H9 (cell line): Measurements from ENCODE around the gene RPL39L. TPM values are rescaled to one million over a fixed set of nuclear protein-coding genes. Genes with fewer than 3 reads are reported as not detected.

Experiments
- DNase-seq: peaks from one replicate; pipeline ENCODE4 v3.0.0-alpha.2; 2017
- H2AFZ ChIP-seq: one replicate; pipeline ENCODE4 v1.6.1; 2013; ENCODE audit warnings: mild to moderate bottlenecking, low read length, control low read depth, moderate library complexity
- H2AK5ac ChIP-seq: 2 replicates; pipeline ENCODE4 v1.6.1; 2013; ENCODE audit warnings: low read length, control low read depth, mixed read lengths; ENCODE audit not compliant: insufficient read length
- H2BK120ac ChIP-seq: one replicate; pipeline ENCODE4 v1.6.1; 2013; ENCODE audit warnings: low read depth, mild to moderate bottlenecking, low read length, control low read depth, inconsistent platforms; ENCODE audit not compliant: poor library complexity, severe bottlenecking
- H2BK12ac ChIP-seq: 2 replicates; pipeline ENCODE4 v1.6.1; 2013; ENCODE audit warnings: low read length, control low read depth, mixed read lengths, low read depth; ENCODE audit not compliant: insufficient read length
- H2BK15ac ChIP-seq: 2 replicates; pipeline ENCODE4 v1.6.1; 2013; ENCODE audit warnings: low read depth, low read length, control low read depth
- H2BK20ac ChIP-seq: one replicate; pipeline ENCODE4 v1.6.1; 2013; ENCODE audit warnings: low read depth, mild to moderate bottlenecking, low read length, control low read depth, inconsistent platforms; ENCODE audit not compliant: poor library complexity, severe bottlenecking
- H2BK5ac ChIP-seq: 2 replicates; pipeline ENCODE4 v1.6.1; 2013; ENCODE audit warnings: low read length, control low read depth, mixed read lengths; ENCODE audit not compliant: insufficient read length
- H3K14ac ChIP-seq: 2 replicates; pipeline ENCODE4 v1.6.1; 2013; ENCODE audit warnings: low read length, control low read depth; ENCODE audit not compliant: insufficient read depth
- H3K18ac ChIP-seq: 2 replicates; pipeline ENCODE4 v1.6.1; 2013; ENCODE audit warnings: low read depth, mild to moderate bottlenecking, mixed read lengths, low read length, control low read depth; ENCODE audit not compliant: insufficient read length
- H3K23ac ChIP-seq: 2 replicates; pipeline ENCODE4 v1.6.1; 2013; ENCODE audit warnings: low read length, control low read depth, mixed read lengths, low read depth; ENCODE audit not compliant: insufficient read length
- H3K23me2 ChIP-seq: 2 replicates; pipeline ENCODE4 v1.6.1; 2013; ENCODE audit warnings: low read depth, mild to moderate bottlenecking, mixed read lengths, low read length, control low read depth; ENCODE audit not compliant: insufficient read length, poor library complexity, severe bottlenecking
- H3K27ac ChIP-seq: 2 replicates; pipeline ENCODE4 v1.5.1; 2013; ENCODE audit warnings: low read length, control low read depth, mixed read lengths, low read depth; ENCODE audit not compliant: insufficient read length
- H3K27me3 ChIP-seq: 2 replicates; pipeline ENCODE4 v1.6.1; 2013; ENCODE audit warnings: low read length, control low read depth, inconsistent platforms; ENCODE audit not compliant: insufficient read depth
- H3K4ac ChIP-seq: 2 replicates; pipeline ENCODE4 v1.6.1; 2013; ENCODE audit warnings: low read depth, mild to moderate bottlenecking, control low read depth, inconsistent platforms, low read length, moderate library complexity
- H3K4me1 ChIP-seq: 2 replicates; pipeline ENCODE4 v1.6.1; 2013; ENCODE audit warnings: low read length, control low read depth, inconsistent platforms; ENCODE audit not compliant: insufficient read depth
- H3K4me2 ChIP-seq: 2 replicates; pipeline ENCODE4 v1.6.1; 2013; ENCODE audit warnings: low read length, control low read depth, mixed read lengths; ENCODE audit not compliant: insufficient read length, insufficient read depth
- H3K56ac ChIP-seq: 2 replicates; pipeline ENCODE4 v1.6.1; 2013; ENCODE audit warnings: low read depth, mild to moderate bottlenecking, mixed read lengths, low read length, control low read depth; ENCODE audit not compliant: insufficient read length
- H3K79me1 ChIP-seq: 2 replicates; pipeline ENCODE4 v1.6.1; 2013; ENCODE audit warnings: low read depth, mild to moderate bottlenecking, moderate library complexity, low read length, control low read depth, inconsistent platforms; ENCODE audit not compliant: insufficient read depth, poor library complexity, severe bottlenecking
- H3K79me2 ChIP-seq: 2 replicates; pipeline ENCODE4 v1.6.1; 2013; ENCODE audit warnings: low read length, control low read depth, inconsistent platforms; ENCODE audit not compliant: insufficient read depth
- H3K9ac ChIP-seq: 2 replicates; pipeline ENCODE4 v1.6.1; 2013; ENCODE audit warnings: low read length, control low read depth, mixed read lengths; ENCODE audit not compliant: insufficient read length; ENCODE audit errors: extremely low read depth
- H3K9me3 ChIP-seq: one replicate; pipeline ENCODE4 v1.6.1; 2013; ENCODE audit warnings: low read depth, low read length, inconsistent platforms; ENCODE audit not compliant: control insufficient read depth
- H3T11ph ChIP-seq: one replicate; pipeline ENCODE4 v1.6.1; 2013; ENCODE audit warnings: mild to moderate bottlenecking, low read length, control low read depth, inconsistent platforms
- H4K20me1 ChIP-seq: one replicate; pipeline ENCODE4 v1.6.1; 2013; ENCODE audit not compliant: control insufficient read depth, insufficient read length, insufficient read depth
- H4K5ac ChIP-seq: 2 replicates; pipeline ENCODE4 v1.6.1; 2013; ENCODE audit warnings: low read depth, mild to moderate bottlenecking, mixed read lengths, low read length, control low read depth; ENCODE audit not compliant: insufficient read length
- H4K8ac ChIP-seq: replicated peaks from 2 replicates; pipeline ENCODE4 v1.6.1; 2013; ENCODE audit warnings: low read length, control low read depth, mixed read lengths, low read depth; ENCODE audit not compliant: insufficient read length
- H4K91ac ChIP-seq: 2 replicates; pipeline ENCODE4 v1.6.1; 2013; ENCODE audit warnings: low read depth, mild to moderate bottlenecking, moderate library complexity, mixed read lengths, low read length, control low read depth; ENCODE audit not compliant: insufficient read length
- H3K27ac Mint-ChIP-seq, 3 experiments: 2 replicates in 2 of 3; 3 replicates in 1 of 3; pipeline ENCODE4 v1.8.0; 2020 to 2021; ENCODE audit warnings: mixed read lengths in 3 of 3, mild to moderate bottlenecking in 1 of 3, moderate library complexity in 1 of 3
- H3K27me3 Mint-ChIP-seq: 2 replicates; pipeline ENCODE4 v1.8.0; 2021; ENCODE audit warnings: low read depth, mild to moderate bottlenecking, moderate library complexity, mixed read lengths
- H3K36me3 Mint-ChIP-seq, 3 experiments: 2 replicates in 2 of 3; 3 replicates in 1 of 3; pipeline ENCODE4 v1.8.0; 2020 to 2021; ENCODE audit warnings: low read depth in 3 of 3, mixed read lengths in 3 of 3; ENCODE audit not compliant: insufficient read depth in 1 of 3
- H3K4me1 Mint-ChIP-seq, 2 experiments: 2 replicates each; pipeline ENCODE4 v1.8.0; 2020; ENCODE audit warnings: mixed read lengths in 2 of 2
- H3K4me3 Mint-ChIP-seq, 2 experiments: 2 replicates in 1 of 2; 3 replicates in 1 of 2; pipeline ENCODE4 v1.8.0; 2020 to 2021; ENCODE audit warnings: mild to moderate bottlenecking in 2 of 2, mixed read lengths in 2 of 2, moderate library complexity in 1 of 2
- H3K9me3 Mint-ChIP-seq, 2 experiments: 2 replicates in 1 of 2; 3 replicates in 1 of 2; pipeline ENCODE4 v1.8.0; 2020; ENCODE audit warnings: mild to moderate bottlenecking in 2 of 2, mixed read lengths in 2 of 2, moderate library complexity in 1 of 2
- WGBS: extraction: QIAGEN DNeasy Blood & Tissue Kit; methylation state at CpG from one replicate; pipeline ENCODE4 v1.1.7; 2013; ENCODE audit warnings: missing lambda C conversion rate, low lambda C conversion rate, mixed read lengths; ENCODE audit not compliant: insufficient read length; ENCODE audit errors: extremely low coverage; 5-methylcytosine and 5-hydroxymethylcytosine counted together
- total RNA-seq: library from RNA; stranded (reverse); gene quantifications from 2 replicates; pipeline ENCODE4 v1.2.1, GENCODE V29; 2021
- TF ChIP-seq, protein P1 (sequence below): fragments of 200-600 bp; sonication (generic); conservative IDR thresholded peaks from 3 replicates; pipeline ENCODE4 v1.8.0; 2021; ENCODE audit warnings: antibody characterized with exemption, mild to moderate bottlenecking

The RPL39L gene
- total RNA-seq, 1 experiment from 2014 or later: 71.7 TPM

GRCh38 chr3:187125319-187126031 lies 13.8 kb downstream of the RPL39L start:
- H3K27ac Mint-ChIP-seq: no peak overlapping the region
- Histone ChIP-seq H3K79me2 (no peaks in the 10 kb centered on the region), H3K79me1 (no peaks in the 10 kb centered on the region), H3K27me3 (no peaks in the 10 kb centered on the region; the same call in 1 of the 2 replicates), H2BK20ac (no peak overlapping the region), H3K56ac (no peak overlapping the region), H3K14ac (no peak overlapping the region), H4K91ac (no peak overlapping the region), H2BK12ac (no peak overlapping the region), H3K23me2 (no peaks in the 10 kb centered on the region), H2AFZ (no peak overlapping the region), H3K9ac (no peak overlapping the region), H2BK5ac (no peak overlapping the region), H3K23ac (no peak overlapping the region), H3K4me2 (no peak overlapping the region), H3K27ac (no peak overlapping the region), H4K5ac (no peak overlapping the region), H2AK5ac (no peak overlapping the region), H4K20me1 (no peaks in the 10 kb centered on the region), H3K9me3 (no peaks in the 10 kb centered on the region), H3K4me1 (no peaks in the 10 kb centered on the region), H2BK15ac (no peak overlapping the region), H3T11ph (no peak overlapping the region), H4K8ac (no peak overlapping the region), H2BK120ac (no peak overlapping the region), H3K18ac (no peak overlapping the region), H3K4ac (no peak overlapping the region)
- no peak for DNase-seq
- TF ChIP-seq, protein P1, sequence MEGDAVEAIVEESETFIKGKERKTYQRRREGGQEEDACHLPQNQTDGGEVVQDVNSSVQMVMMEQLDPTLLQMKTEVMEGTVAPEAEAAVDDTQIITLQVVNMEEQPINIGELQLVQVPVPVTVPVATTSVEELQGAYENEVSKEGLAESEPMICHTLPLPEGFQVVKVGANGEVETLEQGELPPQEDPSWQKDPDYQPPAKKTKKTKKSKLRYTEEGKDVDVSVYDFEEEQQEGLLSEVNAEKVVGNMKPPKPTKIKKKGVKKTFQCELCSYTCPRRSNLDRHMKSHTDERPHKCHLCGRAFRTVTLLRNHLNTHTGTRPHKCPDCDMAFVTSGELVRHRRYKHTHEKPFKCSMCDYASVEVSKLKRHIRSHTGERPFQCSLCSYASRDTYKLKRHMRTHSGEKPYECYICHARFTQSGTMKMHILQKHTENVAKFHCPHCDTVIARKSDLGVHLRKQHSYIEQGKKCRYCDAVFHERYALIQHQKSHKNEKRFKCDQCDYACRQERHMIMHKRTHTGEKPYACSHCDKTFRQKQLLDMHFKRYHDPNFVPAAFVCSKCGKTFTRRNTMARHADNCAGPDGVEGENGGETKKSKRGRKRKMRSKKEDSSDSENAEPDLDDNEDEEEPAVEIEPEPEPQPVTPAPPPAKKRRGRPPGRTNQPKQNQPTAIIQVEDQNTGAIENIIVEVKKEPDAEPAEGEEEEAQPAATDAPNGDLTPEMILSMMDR: no peak
- H3K4me1 Mint-ChIP-seq: peaks cover 5 to 6% of the 10 kb centered on the region in 2 experiments; a peak in 3 of 4 replicates
- no peaks in the 10 kb centered on the region; a peak in 1 of 5 replicates for H3K9me3 Mint-ChIP-seq
- peaks cover 17 to 31% (median 22%) of the 10 kb centered on the region in 3 experiments; a peak in 6 of 7 replicates for H3K36me3 Mint-ChIP-seq
- no peaks in the 10 kb centered on the region for H3K27me3 Mint-ChIP-seq
- no peak overlapping the region for H3K4me3 Mint-ChIP-seq
- whole genome bisulfite sequencing: no CpG with 5 or more reads among the region's 6 CpGs
